A204.1 (cell line): ENCODE data around the gene CENPP.

ENCODE experiments used
- FAIRE-seq: peaks from 2 replicates; lab custom pipeline; 2012; peaks lifted over from hg19 to GRCh38; lab: Jason Lieb, UNC

Gene CENPP

DNA sequence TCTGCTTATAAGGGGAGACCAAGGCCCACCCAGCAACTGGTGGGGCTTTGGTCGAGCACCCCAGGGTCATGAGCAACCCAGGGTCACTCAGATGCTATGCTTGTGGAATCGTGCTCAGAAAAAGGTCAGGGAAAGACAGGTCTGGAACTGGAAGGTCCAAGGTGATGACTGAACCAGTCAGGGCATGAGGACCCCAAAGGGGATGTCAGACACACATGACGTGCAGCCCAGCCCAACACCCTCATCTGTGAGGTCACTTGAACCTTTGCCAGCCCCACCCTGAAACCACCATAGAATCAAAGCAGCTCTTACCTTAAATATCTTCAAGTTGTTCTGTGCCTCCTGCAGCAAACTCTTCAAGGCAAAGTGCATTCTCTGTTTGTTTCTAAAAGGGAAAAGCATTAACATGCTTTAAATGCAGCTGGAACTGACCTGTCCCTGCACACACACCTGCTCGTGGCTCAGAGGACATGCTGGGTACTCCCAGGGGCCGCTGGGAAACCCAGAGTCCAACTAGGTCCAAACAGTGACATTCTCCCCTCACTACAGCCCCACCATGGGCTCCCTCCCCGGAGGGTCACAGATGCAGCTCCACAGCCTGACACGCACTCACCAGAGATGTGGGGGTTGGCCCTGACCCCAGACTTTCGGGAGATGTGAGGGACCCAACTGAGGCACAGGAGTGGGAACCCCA lies 314.8 kb downstream of the CENPP start:
- FAIRE-seq = no peak

DNA sequence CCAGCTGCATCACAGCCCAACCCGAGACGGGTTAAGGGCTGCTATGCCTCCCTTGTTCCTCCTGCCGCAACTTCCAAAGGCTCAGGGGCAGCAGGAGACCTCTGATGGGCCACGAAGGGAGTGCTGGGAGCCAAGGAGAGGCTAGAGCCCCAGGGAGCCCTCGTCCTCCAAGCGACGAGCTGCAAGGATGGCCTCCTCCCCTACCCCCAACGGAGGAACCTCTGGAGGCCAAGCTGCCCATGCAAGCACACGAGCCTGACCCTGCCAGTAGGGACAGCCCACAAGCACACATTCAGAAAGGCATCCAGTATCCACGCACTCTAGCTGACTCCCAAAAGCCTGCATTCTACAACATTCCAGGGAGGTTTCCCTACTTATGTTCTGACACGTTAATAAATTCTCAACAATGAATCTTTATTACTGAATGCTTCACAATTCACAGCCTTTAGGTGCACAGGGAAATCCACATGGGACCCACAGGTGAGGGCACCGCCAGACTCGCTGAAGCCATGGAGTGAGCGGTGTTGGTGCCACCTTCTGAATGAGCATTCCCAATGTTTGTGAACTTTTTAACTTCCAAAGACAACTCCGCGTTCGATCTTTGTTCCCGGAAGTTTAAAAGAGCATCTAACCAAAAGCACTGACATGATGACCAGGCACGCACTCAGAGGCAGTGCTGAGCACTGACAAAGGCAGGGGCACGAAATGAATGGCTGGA lies 315.5 kb downstream of the CENPP start:
- FAIRE-seq = no peak

DNA sequence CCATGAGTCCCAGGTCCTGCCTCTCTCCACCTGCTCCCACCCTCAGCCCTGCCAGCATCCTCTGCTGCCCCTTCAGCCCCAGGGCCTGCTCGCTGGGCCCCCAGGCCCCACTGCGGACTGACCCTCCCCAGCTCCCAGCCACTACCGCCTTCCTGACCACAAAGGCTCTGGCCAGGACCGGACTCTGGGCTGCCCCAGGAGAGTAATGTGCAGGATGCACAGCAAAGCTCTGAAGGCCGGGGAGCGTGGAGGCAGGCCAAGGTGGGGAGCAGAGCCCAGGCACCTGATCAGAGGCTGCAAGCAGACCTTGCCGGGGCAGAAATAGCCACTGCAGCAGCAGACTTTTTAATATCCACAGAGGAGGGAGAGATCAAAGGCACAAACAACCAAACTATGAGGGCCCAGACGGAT lies 316.3 kb downstream of the CENPP start:
- no peak for FAIRE-seq

DNA sequence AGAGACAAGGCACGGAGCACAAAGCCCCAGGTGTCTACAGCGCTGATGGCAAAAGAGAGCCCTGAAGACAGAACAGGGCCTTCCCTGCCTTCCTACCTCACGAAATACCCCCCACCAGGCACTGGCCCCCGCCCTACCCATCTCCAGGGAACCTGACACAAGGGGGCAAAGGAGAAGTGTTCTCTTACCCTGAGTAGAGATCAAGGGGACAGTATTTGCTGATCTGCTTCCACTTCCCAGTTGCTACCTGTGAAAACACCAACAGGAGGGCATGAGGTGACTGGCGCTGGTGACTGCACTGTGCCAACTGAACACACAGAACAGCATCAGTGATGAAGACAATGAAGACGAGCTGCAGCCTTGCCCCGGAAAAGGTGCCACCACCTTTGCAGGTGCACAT lies 316.8 kb downstream of the CENPP start:
- FAIRE-seq = no peak

DNA sequence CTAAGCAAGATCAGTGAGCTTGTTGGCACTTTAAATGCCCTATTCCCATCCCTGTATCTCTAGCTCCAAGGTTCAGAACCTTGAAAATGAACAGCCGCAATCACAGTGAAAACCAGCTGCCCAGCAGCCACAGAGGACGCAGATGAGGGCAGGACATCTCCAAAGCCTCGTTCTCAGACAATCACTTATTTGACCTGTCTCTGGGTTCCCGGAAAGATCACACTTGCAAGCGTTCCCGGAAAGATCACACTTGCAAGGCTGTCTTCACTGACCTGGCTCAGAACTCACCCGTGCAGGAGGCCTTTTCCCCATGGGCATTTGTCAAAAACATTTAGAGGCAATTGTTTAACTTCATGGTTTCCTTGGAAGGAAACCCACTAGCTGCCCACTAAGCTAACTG lies 318.5 kb downstream of the CENPP start:
- no peak for FAIRE-seq

DNA sequence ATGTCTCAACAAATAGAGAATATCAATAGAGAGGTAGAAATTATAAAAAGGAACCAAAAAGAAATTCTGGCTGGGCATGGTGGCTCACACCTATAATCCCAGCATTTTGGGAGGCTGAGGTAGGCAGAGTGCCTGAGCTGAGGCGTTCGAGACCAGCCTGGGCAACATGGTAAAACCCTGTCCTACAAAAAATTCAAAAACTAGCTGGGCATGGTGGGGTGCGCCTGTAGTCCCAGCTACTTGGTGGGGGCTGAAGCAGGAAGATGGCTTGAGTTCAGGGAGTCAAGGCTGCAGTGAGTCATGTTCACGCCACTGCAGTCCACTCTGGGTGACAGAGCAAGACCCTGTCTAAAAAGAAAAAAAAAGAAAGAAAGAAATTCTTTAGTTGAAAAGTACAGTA lies 319.3 kb downstream of the CENPP start:
- no peak for FAIRE-seq

DNA sequence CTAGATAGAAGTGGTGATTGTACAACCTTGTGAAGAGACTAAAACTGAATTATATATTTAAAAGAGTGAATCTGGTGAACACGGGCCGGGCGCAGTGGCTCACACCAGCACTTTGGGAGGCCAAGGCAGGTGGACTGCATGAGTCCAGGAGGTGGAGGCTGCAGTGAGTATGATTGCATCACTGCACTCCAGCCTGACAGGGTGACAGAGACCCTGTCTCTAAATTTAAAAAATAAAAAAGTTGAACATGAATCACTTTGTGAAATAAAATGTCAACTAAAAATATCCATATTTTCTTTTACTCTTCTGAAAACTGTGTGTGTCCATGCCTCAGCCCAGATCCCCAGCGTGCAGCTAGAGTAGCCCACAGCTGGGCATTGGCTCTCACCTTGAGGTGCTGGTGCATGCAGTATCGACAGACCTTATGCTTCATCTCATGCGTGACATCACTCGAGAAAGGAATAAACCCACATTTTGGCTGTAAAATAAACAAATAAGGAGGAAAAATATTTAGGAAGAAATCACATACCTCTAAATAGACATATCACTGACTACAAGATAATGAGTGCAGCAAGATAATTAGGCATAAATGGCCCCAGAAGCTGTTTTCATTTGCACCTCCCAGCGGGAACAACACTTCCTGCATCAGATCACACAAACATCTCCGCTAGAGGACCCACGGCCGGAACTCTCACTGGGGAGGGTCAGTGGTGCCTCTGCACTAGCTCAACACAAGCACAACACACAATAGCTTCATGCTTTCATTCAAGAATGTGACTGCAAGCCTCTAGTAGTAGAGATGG lies 322.1 kb downstream of the CENPP start:
- no peak for FAIRE-seq

DNA sequence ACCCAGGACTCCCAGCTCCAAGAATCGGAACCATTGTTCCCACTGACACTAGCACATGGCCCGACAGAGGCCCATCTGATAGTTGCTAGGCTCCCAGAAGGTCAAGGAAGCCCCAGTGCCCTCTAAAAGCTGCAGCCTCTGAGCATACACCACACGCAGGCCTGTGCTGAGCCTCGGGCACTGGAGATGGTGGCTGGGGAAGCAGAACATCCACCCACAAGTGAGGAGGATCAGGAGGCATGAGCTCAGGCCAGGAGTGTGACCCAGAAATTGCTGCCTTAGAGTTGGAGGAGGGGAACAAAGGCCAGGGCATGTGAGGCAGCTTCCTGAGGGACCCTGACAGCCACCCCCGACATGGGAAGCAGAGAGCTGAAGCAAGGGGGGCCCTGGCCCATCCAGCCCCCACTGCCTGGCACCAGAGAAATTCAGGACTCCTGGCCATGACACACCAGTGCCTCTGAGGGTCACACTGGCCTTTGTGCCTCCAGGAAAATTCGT lies 322.8 kb downstream of the CENPP start:
- FAIRE-seq = no peak

DNA sequence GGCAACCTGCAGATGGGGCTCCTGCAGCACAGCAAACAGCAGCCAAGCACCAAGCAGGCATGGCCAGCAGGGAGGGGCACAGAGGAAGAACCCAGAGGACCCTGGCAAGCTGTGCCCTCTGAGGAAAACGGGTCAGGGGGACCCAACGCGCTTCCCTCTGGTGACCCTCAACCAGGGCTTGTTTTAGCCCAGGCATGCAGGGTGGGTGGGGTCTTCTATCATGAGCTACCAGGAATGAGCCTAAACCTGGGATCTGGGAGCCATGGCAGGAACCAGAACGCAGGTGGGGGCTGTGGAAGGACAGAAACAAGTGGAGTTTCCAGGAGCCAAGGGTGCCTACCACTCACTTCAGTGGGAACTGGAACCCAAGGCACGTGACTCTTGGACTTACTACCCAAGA lies 323.3 kb downstream of the CENPP start:
- FAIRE-seq = no peak

DNA sequence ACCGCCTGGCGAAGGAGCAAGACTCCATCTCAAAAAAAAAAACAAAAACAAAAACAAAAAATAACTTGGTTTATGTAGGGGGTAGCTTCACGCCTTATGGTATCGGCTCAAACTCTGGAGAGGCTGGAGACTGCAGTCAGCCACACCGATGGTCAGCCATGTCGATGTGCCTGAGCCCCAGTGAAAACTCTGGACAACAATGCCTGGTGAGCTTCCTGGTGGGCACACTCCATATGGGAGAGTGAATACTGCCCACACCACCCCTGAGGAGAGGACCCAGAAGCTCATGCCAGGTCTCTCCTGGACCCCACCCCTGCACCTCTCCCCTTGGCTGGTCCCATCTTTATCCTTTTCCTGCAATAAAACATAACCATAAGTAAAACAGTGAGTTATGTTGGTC lies 324.5 kb downstream of the CENPP start:
- FAIRE-seq = no peak

DNA sequence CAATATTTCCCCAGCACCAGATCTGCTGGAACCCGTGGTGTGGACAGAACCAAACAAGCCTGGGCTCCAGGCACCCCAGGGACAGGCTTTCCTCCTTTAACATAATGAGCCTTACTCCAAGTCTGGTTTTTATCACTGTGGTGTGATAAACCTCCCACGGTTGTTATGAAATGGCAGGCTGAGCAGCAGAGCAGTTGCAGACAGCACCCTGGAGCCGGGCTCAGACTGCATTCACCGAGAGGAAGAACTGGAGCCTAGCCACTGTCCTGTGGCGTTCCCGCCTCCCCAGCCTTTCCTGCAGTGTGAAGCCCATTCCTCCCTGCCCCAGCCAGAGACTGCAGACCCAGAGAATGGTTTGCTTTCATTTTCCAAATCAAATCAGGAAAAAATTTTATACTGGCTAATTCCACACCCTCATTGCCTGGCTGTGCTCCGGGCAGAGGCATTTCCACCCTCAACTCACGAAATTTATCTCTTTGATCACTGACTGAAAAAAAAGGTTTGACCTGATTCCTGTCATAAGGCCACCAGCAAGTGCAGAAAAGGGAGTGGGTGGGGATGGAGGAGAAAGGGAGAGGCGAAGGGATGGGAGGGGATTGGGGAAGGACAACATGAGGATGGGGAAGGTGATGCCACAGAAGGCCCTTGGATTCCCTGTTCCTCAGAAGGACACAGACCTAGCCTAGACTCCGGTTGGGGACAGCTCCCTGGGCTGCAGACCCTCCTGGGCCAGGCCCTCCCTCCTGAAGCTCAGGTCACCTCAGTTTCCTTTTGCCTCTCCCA lies 325.3 kb downstream of the CENPP start:
- no peak for FAIRE-seq

DNA sequence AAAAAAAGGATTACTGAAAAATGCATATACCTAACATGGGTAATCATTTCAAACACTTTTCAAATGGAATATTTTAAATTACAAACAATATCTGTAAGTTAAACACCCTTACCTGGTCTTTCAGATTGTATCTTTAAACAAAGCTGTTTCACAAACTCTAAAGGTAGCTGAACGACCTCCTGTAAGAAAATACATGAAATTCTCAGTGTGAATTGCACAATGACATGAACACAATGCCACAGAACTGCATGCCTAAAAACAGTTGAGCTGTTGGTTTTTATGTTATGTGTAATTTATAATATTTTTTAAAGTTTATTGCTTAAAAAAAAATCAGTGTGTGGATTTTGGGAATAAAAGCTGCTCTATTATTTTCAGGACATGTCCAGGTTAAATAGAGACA lies 326.7 kb downstream of the CENPP start:
- no peak for FAIRE-seq

DNA sequence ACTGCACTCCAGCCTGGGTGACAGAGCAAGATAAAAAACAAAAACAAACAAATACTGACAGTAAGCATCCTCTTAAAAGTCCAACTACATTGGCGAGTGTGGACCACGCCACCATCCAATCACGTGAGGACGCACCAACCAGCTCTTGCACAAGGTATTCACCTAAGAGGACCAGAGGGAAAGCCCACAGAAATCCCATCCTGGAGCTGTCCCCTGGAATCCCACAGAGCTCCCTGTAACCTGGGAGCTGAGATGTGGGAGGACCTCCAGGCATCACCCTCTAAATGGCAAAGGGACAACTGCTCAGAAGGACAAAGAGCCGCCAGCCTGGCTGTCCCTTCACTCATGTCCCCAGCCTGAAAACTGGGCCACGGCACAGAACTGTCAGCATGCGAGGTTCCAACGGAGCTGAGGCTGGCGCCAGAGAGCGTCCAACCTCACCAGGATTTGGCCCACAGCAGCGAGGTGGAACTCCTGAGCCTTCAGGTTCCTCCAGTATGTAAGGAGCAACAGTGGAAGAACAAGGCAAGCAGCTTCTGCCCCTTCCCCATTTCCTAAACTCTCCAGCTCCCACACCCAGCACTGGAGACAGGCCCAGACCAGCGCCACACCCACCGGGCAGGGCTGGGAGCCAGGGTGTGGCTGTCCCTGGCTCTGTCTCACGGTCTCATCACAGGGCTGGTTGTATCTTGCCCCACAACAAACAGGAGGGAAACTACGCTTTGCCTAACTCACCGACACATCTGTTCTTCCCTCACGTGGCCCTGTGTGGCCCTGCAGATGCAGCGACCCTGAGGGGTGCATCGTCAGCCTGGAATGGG lies 328.9 kb downstream of the CENPP start:
- no peak for FAIRE-seq

DNA sequence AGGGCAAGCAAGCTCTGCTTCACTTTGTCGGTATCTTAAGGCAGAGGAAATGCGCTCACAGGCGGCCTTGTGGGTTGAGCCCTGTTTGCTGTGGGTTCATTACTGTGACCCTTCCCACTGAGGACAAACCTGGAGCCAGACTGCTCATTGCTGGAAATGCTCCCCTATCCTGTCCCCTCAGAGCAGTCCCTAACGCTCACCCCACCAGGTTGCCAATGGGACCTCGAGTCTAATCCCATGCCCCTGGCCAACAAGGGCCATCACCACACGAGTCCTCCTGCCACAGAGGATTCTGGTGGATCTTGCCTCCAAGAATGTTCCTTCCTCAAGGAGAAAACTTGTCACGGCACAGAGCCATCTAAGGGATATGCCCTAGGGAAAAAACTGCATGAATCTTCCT lies 329.6 kb downstream of the CENPP start:
- FAIRE-seq = no peak

DNA sequence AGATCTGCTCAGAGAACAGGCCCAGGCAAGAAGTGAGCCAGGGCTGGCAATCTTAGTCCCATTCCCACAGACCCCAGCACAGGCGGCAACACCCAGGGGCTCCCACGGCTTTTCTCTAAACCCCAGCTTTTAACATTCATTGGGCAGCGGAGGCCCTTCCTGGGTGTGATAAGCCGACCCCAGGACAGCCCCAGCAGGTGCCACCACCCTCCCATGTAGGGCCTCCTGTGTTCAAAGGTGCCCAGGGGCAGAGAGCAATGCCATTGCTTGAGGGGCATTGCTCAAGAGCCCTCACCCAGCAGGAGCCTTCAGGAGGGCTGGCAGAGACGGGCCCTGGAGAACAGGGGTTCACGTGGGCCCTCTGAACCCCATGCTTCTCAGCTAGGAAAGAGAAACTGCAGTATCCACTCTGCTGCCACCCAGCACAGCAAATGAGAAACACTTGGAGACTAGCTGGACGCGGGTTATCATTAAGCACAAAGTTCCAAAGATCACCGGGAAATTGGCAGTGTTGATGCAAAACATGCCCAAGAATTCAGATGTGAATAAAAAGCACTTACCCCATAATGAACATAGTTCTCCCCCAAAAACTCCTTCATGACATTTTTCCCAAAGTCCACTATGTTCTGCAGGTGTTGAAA lies 330.3 kb downstream of the CENPP start:
- no peak for FAIRE-seq

DNA sequence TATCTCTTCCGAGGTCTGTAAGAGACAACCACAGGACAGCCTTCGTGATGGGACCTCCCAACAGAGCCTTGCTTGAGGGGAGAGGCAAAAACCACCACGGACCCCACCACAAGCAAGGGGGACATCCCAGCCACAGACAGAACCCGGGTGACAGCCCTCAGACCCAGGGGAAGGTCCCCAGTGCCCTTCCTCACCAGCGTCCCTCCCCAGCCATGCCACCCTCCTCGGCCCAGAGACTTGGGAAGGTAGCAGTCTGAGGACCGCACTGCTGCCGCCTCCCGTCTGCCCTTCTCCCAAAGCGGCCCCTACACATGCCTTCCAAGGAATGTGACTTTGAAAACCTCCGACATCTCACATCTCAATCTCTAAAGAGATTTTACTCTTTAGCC lies 330.8 kb downstream of the CENPP start:
- FAIRE-seq = no peak

DNA sequence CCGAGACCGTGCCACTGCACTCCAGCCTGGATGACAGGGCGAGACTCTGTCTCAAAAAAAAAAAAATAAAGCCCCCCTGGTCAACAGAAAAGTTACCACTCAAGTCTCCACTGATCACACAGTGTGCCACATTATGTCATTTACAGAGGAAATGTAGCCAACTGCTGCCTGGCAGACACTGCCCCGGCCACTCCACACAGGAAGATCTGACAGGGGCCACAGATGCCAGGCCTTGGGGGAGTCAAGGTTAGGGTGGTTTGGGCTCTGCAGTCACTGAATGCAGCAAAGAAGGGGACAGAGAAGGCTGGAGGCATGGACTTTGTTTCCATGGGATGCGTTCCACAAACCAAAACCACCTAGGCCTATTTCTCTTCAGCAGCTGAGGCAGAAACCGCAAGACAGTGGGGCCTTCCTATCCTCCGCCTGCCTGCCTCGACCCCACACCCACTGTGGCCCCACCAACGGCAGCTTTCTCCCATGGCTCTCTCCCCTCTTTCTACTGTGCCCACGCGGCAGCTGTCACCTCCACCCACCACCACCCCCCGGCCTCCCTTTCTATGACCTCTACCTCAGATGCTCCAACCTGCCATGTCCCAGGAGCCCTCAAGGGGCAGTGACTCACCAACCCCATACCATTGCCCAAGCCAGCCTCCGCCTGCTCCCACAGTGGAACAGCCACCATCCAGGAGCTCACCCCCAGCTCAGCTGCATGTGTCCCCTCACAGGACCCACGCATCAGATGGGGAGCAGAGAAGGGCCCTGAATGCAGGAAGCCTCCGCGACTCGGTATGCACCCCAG lies 331.7 kb downstream of the CENPP start:
- no peak for FAIRE-seq

DNA sequence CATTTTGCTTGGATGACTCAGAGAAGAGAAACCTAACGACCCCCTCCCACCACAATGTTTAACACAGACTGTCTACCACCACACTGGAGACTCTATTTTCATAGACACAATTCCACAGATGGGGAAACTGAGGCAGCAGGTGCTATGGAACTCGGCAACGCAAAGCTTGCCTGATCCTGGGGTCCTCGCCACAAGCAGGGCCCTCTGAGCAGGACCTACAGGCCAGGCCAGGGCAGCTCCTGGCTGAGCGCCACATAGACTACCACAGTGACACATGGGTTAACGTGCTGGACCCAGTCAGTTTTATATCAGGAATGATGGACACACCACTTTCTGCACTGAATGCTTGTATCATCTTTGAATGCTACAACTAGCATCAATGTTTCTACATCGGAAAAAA lies 332.4 kb downstream of the CENPP start:
- FAIRE-seq = no peak

DNA sequence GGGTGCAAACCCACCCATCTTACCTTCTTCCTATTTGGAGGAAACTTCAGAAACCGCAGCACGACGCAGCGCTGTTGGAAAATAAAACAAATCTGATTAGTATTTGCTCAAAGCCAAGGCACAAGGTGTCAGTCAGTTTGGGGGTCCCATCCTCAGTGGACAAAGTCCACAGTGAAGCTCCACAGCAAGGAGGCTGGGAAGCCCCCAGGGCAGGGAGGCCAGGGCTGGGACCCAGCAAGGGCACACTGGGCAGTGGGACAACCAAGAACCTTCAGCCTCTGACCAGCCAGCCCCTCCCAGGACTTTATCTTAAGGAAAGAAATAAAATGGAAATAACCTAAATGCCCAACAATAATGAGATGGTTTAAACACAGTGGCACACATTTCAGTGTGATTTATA lies 332.9 kb downstream of the CENPP start:
- FAIRE-seq = no peak

DNA sequence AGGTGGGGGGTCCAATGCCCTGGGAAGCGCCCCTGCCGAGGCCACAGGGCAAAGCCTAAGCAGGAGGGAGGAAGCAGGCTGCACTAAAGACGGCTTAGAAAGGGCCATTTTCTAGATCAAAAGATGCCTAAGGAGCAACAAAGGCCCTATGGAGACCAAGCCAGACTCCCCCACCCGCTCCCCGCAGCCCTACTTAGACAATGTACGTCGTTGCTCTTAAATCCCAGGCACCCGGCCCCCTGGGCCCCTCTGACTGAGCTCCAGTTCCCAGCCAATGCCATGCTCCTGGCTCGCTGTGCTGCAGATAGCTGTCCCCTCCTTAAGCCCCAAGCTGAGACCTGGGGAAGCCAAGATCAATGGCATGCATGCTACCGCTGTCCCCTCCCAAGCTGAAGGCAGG lies 333.8 kb downstream of the CENPP start:
- FAIRE-seq = no peak
